ENCODE results near the gene NACC2.

NACC2 gene

DNA sequence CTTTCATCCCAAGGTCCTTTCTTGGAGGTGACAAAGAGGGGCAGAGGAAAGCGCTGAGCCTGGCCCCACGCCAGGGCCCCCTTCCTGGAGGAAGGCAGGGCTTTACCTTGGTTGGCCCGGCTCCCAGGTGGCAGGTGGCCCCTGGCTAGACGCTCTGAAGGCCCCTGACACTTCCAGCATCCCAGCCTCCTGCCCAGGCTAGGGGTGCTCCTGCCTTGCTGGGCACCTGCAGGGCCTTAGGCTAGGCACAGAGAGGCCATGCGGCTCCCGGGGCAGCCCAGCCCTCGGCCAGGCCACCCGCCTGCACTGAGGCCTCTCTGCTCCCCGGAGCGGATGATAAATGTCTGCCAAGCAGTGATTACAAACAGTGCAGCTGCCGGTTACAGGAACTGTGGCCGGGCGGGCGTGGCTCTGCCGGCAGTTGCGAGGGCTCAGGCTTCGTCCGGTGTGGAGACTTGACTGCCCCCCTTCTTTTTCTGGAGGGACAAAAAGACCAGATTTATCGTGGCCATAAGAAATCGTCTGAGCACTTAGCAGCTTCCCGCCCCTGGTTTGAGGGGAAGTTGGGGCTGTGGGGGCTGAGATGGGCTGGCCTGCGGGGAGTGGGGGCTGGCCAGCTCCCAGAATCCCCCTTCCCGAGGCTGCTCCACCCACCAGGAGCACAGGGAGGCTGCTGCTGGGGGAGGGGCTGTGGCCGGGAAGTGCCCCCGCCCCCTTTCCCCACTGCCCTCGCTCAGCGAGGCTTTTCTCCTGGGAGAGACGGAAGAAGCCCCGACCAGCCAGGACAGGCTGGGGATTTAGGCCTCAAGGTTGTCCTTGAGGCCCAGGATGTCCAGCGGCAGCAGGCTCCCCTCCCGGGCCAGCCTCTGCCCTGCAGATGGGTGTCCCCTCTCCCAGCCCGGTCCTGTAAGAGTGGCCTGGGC, 102.3 kb downstream of the NACC2 start:
- DNase-seq (ENCODE audit: low spot score) = peak; percentile 70

DNA sequence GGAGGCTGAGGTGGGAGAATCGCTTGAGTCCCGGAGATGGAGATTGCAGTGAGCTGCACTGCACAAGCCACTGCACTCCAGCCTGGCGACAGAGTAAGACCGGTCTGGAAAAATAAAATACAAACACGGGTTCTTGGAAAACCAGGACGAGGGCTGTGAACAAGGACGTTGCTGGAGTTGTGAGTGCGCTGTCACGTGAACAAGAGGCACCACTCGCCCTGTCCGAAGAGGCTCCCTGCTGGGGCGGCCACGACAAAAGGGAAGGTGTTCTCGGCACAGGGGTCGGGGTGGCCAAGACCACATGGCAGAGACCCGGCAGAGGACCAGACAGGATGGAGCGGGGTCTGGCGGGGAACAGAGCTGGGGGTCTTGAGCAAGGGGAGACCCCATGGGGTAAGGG, 103.3 kb downstream of the NACC2 start:
- DNase-seq (ENCODE audit: low spot score) = no peak

GRCh38 chr9:135990468-135991429, 104.3 kb downstream of the NACC2 start:
- DNase-seq (ENCODE audit: low spot score) = peak; percentile 49

DNA sequence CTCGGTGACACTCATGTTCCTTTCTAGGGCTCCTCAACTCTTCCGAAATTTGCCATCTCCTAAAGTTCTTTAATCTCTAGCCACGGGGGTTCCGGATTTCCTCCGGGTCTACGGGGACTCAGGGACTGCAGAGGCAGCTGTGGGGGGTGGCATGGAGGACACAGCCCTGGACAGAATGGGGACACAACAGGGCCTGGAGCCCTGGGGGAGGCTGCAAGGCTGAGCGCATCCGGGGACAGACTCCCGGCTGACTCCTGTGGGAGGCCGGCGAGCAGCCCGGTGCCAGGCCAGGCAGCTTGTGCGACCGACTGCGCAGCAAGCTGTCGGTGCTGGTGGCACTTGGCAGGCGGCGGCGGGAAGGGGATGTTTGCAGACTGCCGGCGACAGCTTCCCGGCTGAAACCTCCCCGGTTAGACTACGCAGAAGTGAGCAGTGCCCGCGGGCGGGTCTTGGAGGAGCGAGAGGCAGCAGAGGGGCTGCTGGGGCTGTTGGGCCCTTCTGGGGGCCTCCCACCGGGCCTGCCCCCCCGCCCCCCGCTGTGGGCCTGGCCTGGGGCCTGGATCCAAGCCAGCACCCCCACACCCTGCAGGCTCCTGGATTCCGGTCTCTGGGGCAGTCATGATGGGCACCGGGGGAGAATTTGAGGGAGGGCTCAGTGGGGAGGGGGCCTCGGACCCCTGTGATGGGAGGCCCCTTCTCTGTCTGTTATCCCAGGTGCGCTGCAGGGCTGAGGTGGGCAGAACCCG, 105.2 kb downstream of the NACC2 start:
- no peak for DNase-seq (ENCODE audit: low spot score)

DNA sequence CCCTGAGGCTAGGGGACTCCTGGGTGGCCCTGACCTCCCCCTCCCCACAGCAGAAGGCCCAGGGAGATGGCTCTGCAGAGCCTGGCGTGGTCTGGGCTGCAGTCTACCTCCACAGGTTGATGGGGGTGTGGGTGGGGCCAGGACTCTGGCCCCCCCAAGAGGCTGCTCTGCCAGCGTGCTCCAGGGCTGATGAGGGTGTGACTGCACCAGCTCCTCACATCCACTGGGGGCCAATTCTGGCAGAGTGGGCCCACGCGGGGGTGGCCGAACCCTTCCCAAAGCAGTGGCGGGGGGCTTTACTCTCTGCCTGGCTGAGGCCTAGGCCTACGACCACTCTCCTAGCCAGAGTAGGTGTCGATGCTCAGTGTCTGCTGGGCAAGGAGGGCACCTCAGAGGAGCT, 105.9 kb downstream of the NACC2 start:
- no peak for DNase-seq (ENCODE audit: low spot score)

DNA sequence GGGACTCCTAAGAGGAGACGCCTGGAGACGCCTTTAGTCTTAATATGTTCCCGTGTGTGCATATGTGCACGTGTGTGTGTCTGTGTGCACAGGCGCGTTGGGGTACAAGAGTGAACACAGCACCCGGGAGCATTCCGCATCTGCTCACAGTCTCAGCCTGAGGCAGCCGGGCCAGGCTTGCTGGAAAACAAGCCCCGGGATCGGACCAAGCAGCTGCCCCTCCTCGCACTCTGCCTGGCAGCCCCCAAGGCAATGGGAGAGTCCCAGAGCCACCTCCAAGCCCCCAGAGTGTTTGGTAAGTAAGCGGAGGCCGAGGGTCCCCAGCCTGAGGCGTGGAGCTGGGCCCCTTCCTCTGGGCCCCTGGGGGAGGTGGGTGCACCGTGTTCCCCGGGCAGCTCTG, 106.6 kb downstream of the NACC2 start:
- no peak for DNase-seq (ENCODE audit: low spot score)

GRCh38 chr9:135987838-135988404, 107.2 kb downstream of the NACC2 start:
- DNase-seq (ENCODE audit: low spot score) = no peak

DNA sequence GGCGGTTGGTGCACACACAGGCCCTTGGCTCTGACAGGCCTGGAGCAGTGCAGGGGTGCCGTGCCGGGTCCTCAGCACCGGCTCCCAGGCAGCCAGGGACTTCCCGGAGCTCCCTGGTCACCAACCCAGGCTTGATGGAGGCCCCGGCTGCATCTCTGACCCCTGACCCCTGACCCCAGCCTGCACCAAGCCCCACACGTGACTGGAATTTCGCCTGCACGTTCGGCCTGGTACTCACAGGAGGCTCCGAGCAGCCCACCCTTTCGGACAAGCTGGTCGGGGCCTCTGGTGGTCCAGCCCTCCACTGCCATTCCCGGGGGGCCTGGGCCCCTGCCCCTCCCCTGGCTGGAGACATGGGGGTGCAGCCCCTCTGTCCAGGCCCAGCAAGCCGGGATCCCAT, 108.5 kb downstream of the NACC2 start:
- no peak for DNase-seq (ENCODE audit: low spot score)

DNA sequence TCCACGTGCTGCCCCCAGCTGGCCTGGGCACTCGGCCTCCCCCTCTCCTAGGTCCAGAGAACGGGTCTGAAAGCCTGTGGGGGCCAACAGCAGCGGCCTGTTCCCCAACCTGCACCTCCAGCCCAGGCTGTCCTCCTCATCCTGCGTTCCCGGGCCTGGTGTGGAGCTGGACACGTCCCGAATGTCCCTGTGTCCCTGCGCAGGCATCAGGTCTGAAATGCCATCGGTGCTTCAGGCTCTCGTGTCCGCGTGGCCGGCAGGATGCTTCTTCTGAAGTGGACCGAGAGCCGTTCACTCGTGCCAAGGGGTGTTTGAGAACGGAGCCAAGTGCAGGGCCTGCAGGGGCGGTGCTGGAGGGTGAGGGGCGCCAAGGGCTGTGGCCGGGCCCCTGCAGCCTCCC, 109.2 kb downstream of the NACC2 start:
- no peak for DNase-seq (ENCODE audit: low spot score)

GRCh38 chr9:135985459-135985774, 109.7 kb downstream of the NACC2 start:
- DNase-seq (ENCODE audit: low spot score) = no peak

DNA sequence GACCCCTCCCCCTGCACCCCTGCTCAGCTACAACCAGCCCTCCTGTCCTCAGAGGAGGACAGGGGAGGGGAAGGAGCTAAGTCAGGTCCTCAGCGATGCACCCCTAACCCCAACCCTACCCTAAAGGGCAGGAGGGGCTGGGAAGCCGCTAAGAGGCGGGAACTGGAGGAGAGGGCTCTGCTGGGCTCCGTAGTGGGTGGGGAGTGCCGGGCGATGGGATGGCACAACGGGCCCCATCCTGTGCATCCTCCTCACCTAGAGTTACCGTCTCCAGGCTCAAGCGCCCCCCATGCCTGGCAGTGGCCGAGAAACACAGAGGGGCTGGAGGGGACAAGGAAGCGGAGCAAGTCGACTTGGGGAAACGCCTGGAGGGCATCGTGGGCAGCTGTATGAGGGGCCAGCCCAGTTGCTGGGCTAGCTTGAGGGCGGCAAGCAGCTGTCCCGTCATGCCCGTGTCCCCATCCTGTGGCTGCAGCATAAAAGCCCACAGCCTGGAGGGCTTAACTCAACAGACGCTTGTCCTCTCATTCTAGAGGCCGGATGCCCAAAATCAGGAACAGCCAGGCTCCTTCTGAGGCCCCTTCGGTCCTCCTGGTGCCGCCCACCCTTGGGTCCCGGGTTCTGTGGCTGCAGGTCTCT, 110.9 kb downstream of the NACC2 start:
- DNase-seq (ENCODE audit: low spot score) = no peak

DNA sequence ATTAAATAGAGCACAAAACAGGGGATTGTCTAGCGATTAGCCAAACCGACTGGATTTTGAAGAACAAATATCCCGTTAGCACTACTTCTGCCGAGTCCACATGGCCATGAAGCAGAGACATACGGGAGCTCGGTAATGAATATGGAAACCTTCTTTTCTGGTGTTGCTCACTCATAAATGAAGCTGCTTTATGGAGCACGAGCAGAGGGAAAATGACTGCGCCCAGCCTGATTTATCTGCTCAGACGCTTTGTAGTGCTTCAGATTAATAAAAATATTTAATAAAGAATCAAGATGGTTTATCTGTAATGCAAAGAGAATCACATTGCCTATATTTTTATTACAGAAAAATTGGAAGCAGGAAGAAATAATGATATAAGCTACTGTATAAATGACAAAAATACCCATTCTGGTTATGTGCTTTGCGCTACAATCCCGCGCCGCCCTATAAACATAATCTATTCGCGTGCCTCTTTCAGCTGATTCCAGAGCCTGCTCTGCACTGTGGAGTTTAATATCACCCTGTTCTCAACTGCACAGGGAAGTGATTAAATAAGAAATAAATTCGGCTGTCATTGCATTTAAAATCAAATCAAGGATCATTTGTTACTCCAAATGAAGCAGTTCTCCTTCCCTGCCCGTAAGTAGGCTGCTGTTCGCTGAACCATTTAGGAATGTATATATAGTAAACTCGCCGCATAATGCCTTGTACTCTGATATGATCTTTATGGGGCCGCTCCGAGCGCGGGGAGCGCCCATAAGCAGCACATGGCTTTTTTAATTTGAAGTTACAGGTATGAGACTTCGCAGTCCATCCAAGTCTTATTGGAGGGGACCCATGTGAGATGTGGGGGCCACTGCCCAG, 111.6 kb downstream of the NACC2 start:
- no peak for DNase-seq (ENCODE audit: low spot score)

GRCh38 chr9:135982499-135983207, 112.4 kb downstream of the NACC2 start:
- no peak for DNase-seq (ENCODE audit: low spot score)

- no peak for DNase-seq (ENCODE audit: low spot score)
These were observed 114.0 kb downstream of the NACC2 start for GRCh38 chr9:135980926-135981630.

DNA sequence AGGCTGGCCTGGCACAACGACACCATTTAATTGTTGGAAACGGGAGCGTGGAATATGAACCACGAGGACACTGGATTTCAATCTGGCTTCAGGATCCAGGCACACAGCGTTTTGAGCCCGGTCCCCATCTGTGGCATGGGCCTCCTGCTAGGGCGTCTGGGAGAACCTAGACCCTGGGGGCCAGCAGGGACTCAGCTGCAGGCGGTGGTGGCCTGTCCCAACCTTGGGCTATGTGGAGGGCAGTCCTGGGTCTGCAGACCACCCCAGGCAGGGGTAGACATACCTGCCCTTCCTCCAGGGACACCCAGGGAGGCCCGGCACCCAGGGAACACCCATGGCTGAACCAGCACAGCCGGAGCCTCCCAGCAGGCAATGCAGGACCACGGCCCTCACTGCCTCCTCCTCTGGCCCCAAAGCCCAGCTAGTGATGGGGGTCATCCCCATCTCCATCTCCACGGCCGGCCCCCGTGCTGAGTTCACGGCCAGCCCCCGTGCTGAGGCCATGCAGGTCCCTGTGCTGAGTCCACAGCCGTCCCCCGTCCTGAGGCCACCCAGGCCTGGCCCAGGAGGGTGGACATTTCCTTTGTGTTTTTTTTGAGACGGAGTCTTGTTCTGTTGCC, 115.4 kb downstream of the NACC2 start:
- DNase-seq (ENCODE audit: low spot score) = no peak

DNA sequence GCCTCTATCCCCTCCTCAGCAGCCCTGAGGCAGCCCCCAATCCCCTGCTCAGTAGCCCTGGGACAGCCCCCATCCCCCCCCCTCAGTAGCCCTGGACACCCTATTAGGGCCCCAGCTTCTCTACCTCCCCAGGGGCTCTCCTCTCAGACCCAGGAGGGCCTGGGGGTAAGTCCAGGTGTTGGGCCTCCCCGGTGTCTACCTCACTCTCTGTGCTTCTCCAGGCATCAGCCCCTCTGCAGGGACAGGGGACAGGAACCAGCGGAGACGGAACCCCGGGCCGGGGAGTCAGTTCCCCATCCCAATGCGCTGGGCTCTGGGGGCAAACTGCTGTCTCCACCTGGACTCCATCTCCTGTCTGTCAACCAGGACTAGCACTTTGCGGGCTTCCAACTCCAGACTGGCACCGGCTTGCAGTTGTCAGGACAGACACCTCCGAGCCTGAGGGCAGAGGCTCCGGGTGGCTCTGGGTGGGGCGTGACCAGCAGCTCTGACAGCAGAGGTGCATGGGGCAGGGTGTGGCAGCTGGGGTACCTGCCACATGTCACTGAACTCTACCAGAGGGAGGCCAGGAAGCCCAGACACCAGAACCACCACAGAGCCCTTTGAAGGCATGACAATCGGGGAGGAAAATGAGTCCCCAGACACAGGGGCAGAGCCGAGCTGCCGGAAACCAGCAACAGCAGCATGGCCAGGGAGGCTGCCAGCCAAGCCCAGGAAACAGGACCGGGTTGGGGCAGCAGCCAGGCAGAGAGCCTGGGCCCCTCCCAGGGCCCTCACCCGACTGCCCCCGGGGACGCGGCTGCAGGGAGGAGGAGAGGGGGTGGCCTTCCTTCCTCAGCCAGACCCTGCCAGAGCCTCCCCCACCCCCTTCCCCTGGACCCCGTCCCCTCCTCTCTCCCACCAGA, 116.2 kb downstream of the NACC2 start:
- DNase-seq (ENCODE audit: low spot score) = no peak

- DNase-seq (ENCODE audit: low spot score) = no peak
These were observed 118.1 kb downstream of the NACC2 start for GRCh38 chr9:135976944-135977343.

DNA sequence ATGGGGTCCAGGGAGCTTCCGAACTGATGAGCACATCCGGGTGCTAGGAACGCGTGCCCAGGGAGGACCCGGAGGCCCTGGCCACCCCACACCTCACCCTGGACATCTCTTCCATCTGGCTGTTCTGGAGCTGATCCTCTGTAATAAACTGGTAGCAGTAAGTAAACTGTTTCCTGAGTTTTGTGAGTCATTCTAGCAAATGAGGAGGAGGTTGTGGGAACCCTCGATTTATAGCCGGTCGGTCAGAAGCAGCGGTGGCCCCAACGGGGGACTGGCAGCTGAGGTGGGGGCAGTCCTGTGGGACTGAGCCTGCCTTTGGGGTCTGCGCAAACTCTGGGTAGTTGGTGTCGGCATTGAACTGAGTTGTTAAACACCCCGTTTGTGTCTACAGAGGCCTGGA, 118.6 kb downstream of the NACC2 start:
- no peak for DNase-seq (ENCODE audit: low spot score)

Data from kidney tubule cell (primary cell).